RWPE1 (cell line): ENCODE measurements around the gene DNAJC17.

Source experiments
- CTCF ChIA-PET: fragments of 350-600 bp; sonication (Branson Sonifier 250); formaldehyde crosslinking; extraction: SDS; loops from one replicate; lab custom pipeline; 2021; lab: Yijun Ruan, JAX
- POLR2A ChIA-PET: fragments of 400-600 bp; formaldehyde crosslinking; extraction: SDS; loops from one replicate; lab custom pipeline; 2020; ENCODE audit warnings: antibody characterized with exemption; ENCODE audit not compliant: low non-redundant PET; lab: Yijun Ruan, JAX
- DNase-seq: peaks from one replicate; pipeline ENCODE4 v3.0.0; 2012; ENCODE audit warnings: low spot score
- H3K27ac ChIP-seq: fragments of 450-650 bp; 2 replicates; pipeline ENCODE4 v1.5.1; 2017
- CTCF ChIP-seq: fragments of 450-650 bp; conservative IDR thresholded peaks from 2 replicates; pipeline ENCODE4 v1.5.1; 2017; ENCODE audit warnings: low read depth, mild to moderate bottlenecking

Gene DNAJC17

DNA sequence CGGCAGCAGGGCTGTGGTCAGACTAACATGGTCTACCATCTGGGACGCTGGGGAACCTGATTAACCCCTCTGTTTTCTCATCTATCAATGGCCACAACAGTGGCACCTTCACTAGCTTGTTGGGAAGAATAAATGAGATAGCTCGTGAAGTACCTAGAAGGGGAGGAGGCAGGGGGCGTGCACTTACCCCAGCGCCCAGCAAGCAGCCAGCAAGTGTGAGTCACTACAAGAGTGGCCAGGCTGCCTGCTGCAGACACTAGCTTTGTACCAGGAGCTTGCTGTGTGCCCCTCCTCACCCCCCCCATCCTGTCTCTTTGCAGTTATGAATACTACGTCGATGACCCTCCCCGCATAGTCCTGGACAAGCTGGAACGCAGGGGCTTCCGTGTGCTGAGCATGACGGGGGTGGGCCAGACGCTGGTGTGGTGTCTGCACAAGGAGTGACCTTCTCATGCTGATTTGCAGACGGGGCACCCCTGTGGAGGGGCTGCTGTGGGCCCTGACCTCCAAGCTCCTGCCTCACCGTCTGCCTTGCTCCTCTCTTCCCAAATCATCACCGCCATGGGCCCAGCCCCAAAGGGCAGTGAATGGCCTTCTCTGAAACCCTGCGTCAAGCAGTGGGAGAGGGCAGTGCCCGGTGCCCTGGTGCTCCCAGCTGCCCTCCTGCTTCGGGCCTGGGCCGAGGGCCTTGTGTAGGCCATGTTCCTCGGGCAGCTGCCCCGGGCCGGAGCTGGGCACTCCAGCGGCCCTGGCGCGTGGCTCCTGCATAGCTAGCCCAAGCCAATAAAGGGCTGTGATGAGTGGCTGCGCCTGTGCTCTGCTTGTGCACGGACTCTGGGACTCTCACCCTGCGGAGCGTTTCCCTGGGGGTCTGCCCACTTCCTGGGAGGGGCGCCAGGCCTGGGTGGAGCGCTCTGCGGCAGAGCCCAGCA, 40.1 kb downstream of the DNAJC17 start:
- peak; percentile 54 for DNase-seq
- H3K27ac ChIP-seq, result peak overlapping the region; percentile 99
- POLR2A ChIA-PET, result interaction anchor here (1.3 kb wide), 1 partner anchor 91 kb away, joined by 3 read pairs; no protein-coding TSS in a partner anchor
- TF ChIP-seq CTCF, result no peak
- CTCF ChIA-PET, result interaction anchor here (0.7 to 5.5 kb wide), 3 partner anchors 15 to 448 kb away, joined by 3 to 21 read pairs (median 3); no protein-coding TSS in a partner anchor

GRCh38 chr15:40766194-40766815, 41.0 kb downstream of the DNAJC17 start:
- H3K27ac ChIP-seq, result peak overlapping the region; percentile 99
- no peak for TF ChIP-seq CTCF
- POLR2A ChIA-PET, result interaction anchor here (0.6 to 1.3 kb wide), 2 partner anchors 27 to 92 kb away, joined by 3 read pairs; no protein-coding TSS in a partner anchor
- no peak for DNase-seq
- CTCF ChIA-PET, result interaction anchor here (0.5 to 5.5 kb wide), 4 partner anchors 16 to 449 kb away, joined by 3 to 21 read pairs (median 3); no protein-coding TSS in a partner anchor

- H3K27ac ChIP-seq, result peak overlapping the region; percentile 99
- CTCF ChIA-PET, result interaction anchor here (0.6 to 5.5 kb wide), 4 partner anchors 18 to 660 kb away, joined by 5 to 21 read pairs (median 6); no protein-coding TSS in a partner anchor
- POLR2A ChIA-PET, result no interaction called here
- DNase-seq, result no peak
- no peak for TF ChIP-seq CTCF
Observed at GRCh38 chr15:40764629-40765103, 42.6 kb downstream of the DNAJC17 start.

DNA sequence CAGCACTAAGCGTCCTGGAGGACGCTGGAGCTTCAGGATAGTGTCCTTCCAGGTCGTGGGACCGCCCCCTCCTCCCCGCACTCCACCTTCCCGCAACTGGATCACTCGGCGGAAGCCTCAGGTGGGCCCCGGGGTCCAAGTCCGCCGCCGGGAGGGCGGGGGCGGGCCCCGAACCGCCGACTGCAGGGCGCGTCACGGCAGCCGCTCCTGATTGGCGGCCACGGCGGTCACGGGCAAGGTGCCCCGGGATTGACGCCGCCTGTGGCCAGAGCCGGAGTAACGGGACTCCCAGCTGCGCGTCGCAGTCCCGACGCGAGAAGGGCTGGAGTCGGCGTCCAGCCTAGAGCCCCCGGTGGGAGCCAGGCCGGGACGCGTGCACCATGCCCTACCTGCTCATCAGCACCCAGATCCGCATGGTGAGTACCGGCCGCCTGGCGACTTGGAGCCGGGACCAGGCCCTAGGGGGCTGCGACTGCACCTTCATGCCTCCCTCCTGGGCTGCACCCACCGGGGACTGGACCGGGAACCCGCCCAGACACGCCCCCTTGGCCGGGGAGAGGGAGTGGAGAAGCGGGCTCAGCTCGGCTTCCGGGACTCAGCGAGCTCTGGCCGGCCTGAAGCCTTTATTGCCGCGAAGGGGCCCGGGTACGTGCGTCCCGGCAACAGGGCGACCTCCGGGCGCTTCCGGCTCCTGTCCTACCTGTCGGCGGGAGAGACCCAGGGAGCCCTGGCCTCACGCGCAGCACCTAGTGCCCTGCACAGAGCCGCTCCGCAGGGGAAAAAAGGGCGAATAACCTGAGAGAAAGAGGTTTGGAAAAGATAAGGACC, 43.3 kb downstream of the DNAJC17 start, which contains the start of gene GCHFR:
GCHFR (plus strand) TSS at position 268 of the 828 bp plus-strand sequence; CDS start at position 381, 113 bp downstream.
- peak within 1 kb of the TSS; percentile 99 for H3K27ac ChIP-seq
- ChIA-PET POLR2A (no interaction called here), CTCF (interaction anchor here (0.6 to 5.5 kb wide), 5 partner anchors 18 to 659 kb away, joined by 5 to 21 read pairs (median 6); no protein-coding TSS in a partner anchor)
- peak; percentile 68 for DNase-seq
- peak; percentile 71 for TF ChIP-seq CTCF

GRCh38 chr15:40762919-40763800, 44.1 kb downstream of the DNAJC17 start:
- H3K27ac ChIP-seq, result peak overlapping the region; percentile 99
- no peak for TF ChIP-seq CTCF
- ChIA-PET CTCF (interaction anchor here (0.7 to 5.5 kb wide), 4 partner anchors 17 to 88 kb away, joined by 5 to 21 read pairs (median 8); no protein-coding TSS in a partner anchor), POLR2A (interaction anchor here (0.6 to 0.7 kb wide), 3 partner anchors 14 to 20 kb away, joined by 3 to 6 read pairs (median 3); no protein-coding TSS in a partner anchor)
- DNase-seq, result peak; percentile 71
